HUES48 (cell line): ENCODE data around the gene CMC2.

Experiments used
- H3K27ac ChIP-seq: one replicate; pipeline ENCODE4 v1.7.0; 2013; ENCODE audit warnings: low read depth, low read length, inconsistent platforms
- H3K27me3 ChIP-seq: 2 replicates; pipeline ENCODE4 v1.6.1; 2013; ENCODE audit warnings: mild to moderate bottlenecking, low read length; ENCODE audit not compliant: control insufficient read depth, insufficient read depth
- H3K36me3 ChIP-seq: 2 replicates; pipeline ENCODE4 v1.6.1; 2013; ENCODE audit warnings: low read length; ENCODE audit not compliant: control insufficient read depth, insufficient read depth
- H3K4me1 ChIP-seq: 2 replicates; pipeline ENCODE4 v1.6.1; 2013; ENCODE audit warnings: mild to moderate bottlenecking, low read length; ENCODE audit not compliant: control insufficient read depth, insufficient read depth
- H3K4me3 ChIP-seq: 2 replicates; pipeline ENCODE4 v1.5.1; 2013; ENCODE audit warnings: mild to moderate bottlenecking, low read depth, low read length
- H3K9ac ChIP-seq: 2 replicates; pipeline ENCODE4 v1.6.1; 2013; ENCODE audit warnings: mild to moderate bottlenecking, low read depth, low read length, moderate library complexity
- H3K9me3 ChIP-seq: 2 replicates; pipeline ENCODE4 v1.6.1; 2013; ENCODE audit warnings: low read length; ENCODE audit not compliant: control insufficient read depth, insufficient read depth

Gene CMC2

DNA sequence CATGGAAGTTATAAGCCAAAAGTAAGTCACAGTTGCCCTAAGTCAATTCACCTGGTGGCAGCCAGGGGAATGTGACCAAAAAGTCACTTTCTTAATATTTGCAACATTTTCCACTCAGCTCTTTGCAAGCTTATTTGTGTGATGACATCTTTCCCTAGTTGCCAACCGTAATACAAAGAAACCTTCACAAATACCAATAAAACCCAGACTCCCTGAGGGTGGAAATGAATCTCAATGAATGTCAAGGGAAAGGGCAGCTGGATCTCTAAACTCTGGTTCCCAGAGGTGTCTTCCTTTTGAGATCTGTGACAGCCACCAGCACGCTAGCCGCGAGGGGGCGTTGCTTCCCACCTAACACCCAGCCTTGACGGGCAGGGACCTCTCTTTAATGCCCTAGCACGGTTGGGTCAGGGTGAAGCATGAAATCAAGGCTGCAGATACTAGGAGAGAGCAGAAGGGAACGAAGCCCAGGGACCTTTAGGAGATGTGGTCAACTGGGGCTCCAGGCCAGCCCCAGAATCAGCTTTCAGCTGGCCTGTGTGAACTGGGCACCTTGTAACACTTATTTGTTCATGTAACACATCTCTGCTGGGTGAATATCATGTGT is 82.2 kb downstream of the CMC2 start:
- no peak overlapping the region for H3K4me3 ChIP-seq
- H3K36me3 ChIP-seq: no peaks in the 10 kb centered on the region
- H3K9ac ChIP-seq: no peak overlapping the region
- H3K9me3 ChIP-seq: no peaks in the 10 kb centered on the region
- no peaks in the 10 kb centered on the region for H3K27me3 ChIP-seq
- no peak overlapping the region for H3K27ac ChIP-seq
- H3K4me1 ChIP-seq: no peaks in the 10 kb centered on the region

GRCh38 chr16:80923356-80923755 is 83.3 kb downstream of the CMC2 start:
- Histone ChIP-seq H3K27me3 (no peaks in the 10 kb centered on the region), H3K27ac (no peak overlapping the region), H3K4me1 (peaks cover 6% of the 10 kb centered on the region), H3K36me3 (no peaks in the 10 kb centered on the region), H3K9ac (no peak overlapping the region), H3K4me3 (no peak overlapping the region), H3K9me3 (no peaks in the 10 kb centered on the region)
